ENCODE measurements around the gene SLCO2A1.

DNA sequence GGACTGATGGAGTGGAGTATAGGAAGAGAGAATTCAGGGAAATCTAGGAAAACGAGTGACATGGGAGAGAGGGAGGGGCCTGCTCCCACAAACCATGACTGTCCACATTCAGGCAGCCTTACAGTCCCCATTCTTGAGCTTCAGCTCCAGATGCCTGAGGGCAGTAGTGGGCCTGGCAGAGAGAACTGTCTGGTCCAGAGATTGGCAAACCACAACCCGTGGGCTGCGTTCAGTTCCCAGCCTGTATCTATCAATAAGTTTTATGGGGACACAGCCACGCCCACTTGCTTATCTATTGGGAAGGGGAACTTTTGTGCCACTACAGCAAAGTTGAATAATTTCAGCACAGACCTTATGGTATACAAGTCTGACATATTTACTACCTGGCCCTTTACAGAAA is 63.8 kb downstream of the SLCO2A1 start:
- TF ChIP-seq, protein P1, sequence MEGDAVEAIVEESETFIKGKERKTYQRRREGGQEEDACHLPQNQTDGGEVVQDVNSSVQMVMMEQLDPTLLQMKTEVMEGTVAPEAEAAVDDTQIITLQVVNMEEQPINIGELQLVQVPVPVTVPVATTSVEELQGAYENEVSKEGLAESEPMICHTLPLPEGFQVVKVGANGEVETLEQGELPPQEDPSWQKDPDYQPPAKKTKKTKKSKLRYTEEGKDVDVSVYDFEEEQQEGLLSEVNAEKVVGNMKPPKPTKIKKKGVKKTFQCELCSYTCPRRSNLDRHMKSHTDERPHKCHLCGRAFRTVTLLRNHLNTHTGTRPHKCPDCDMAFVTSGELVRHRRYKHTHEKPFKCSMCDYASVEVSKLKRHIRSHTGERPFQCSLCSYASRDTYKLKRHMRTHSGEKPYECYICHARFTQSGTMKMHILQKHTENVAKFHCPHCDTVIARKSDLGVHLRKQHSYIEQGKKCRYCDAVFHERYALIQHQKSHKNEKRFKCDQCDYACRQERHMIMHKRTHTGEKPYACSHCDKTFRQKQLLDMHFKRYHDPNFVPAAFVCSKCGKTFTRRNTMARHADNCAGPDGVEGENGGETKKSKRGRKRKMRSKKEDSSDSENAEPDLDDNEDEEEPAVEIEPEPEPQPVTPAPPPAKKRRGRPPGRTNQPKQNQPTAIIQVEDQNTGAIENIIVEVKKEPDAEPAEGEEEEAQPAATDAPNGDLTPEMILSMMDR (IDR thresholded peaks at IDR 0.05) = no peak
- TF ChIP-seq ZFX (IDR thresholded peaks at IDR 0.05; ENCODE audit: borderline replicate concordance) = no peak

All from 22Rv1 (cell line).